Upper lobe of left lung (tissue), 6 donors: ENCODE measurements around the gene TRPM5. TPM values are rescaled to one million over a fixed set of nuclear protein-coding genes. Genes with fewer than 3 reads are reported as not detected.
A peak's percentile ranks its signal among the peaks of the same experiment; 100 is the strongest.

Source experiments
- ATAC-seq, 2 donors: fragments of 200-7000 bp; cut with Tn5 transposase; one replicate each; pipeline ENCODE4 v1.9.1; 2022; ENCODE audit warnings: mild to moderate bottlenecking in 2 of 2, moderate library complexity in 2 of 2; ENCODE audit not compliant: low FRiP score in 2 of 2
- DNase-seq, 2 donors: peaks; one replicate each; pipeline ENCODE4 v3.0.0-alpha.2; 2019 to 2020
- H3K27ac ChIP-seq, 4 donors: fragments of 200-600 bp; sonication (generic); one replicate each; pipeline ENCODE4 v1.5.1; 2016 to 2019
- H3K27me3 ChIP-seq, 4 donors: fragments of 200-600 bp; sonication (generic); one replicate each; pipeline ENCODE4 v1.5.1; 2017 to 2019
- H3K36me3 ChIP-seq, 4 donors: fragments of 200-600 bp; sonication (generic); one replicate each; pipeline ENCODE4 v1.5.1; 2016 to 2019
- H3K4me1 ChIP-seq, 4 donors: fragments of 200-600 bp; sonication (generic); one replicate each; pipeline ENCODE4 v1.5.1; 2018 to 2019
- H3K4me3 ChIP-seq, 4 donors: fragments of 200-600 bp; sonication (generic); one replicate each; pipeline ENCODE4 v1.5.1; 2017 to 2019; ENCODE audit warnings: mild to moderate bottlenecking in 2 of 4, moderate library complexity in 1 of 4
- H3K9me3 ChIP-seq, 4 donors: fragments of 200-600 bp; sonication (generic); one replicate each; pipeline ENCODE4 v1.5.1; 2018 to 2019
- CTCF ChIP-seq, 6 experiments: fragments of 450-650 bp in 4 of 6; fragments of 200-600 bp in 2 of 6; sonication (generic) in 2 of 6; IDR thresholded peaks; one replicate each; pipeline ENCODE4 v1.5.1; 2016 to 2019; ENCODE audit warnings: antibody characterized with exemption in 6 of 6
- EP300 ChIP-seq, 4 donors: sonication (generic); formaldehyde crosslinking; IDR thresholded peaks; one replicate each; pipeline ENCODE4 v1.5.1; 2017; ENCODE audit warnings: antibody characterized with exemption in 4 of 4, control low read depth in 2 of 4
- POLR2A ChIP-seq, 4 donors: fragments of 450-650 bp; IDR thresholded peaks; one replicate each; pipeline ENCODE4 v1.5.1; 2016 to 2017; ENCODE audit warnings: antibody characterized with exemption in 4 of 4, mild to moderate bottlenecking in 2 of 4
- POLR2AphosphoS5 ChIP-seq, 2 donors: sonication (generic); formaldehyde crosslinking; IDR thresholded peaks; one replicate each; pipeline ENCODE4 v1.5.1; 2017; ENCODE audit warnings: antibody characterized with exemption in 2 of 2
- WGBS, 2 donors: methylation state at CpG; one replicate each; pipeline ENCODE4 v1.1.5; 2017 to 2018; 5-methylcytosine and 5-hydroxymethylcytosine counted together
- total RNA-seq, 6 donors: library from RNA; depleted of rRNA in 4 of 6; stranded (reverse); fragments of >200 nt in 4 of 6; gene quantifications; one replicate each; pipeline versions ENCODE4 v1.1.0 to v1.2.1, GENCODE V29; 2016 to 2021
- donor health status: DM: no; HTN: no; CAD: no; lungs with moderate emphysema.
- donor health status: DM: no; HTN: yes; CAD: no; lungs with severe emphysema.

The TRPM5 gene
- total RNA-seq, 6 donors from 2014 or later, result not detected

GRCh38 chr11:2395211-2395730 lies 49.0 kb downstream of the TRPM5 start:
- ATAC-seq (no peak), DNase-seq (peak in 1 of 2 donors; percentile 83)
- H3K27me3 ChIP-seq, result no peaks in the 10 kb centered on the region
- no peaks in the 10 kb centered on the region for H3K9me3 ChIP-seq
- TF ChIP-seq CTCF (IDR thresholded peaks at IDR 0.05), result no peak
- no peak for TF ChIP-seq EP300 (IDR thresholded peaks at IDR 0.05)
- no peak for TF ChIP-seq POLR2A (IDR thresholded peaks at IDR 0.05)
- TF ChIP-seq POLR2AphosphoS5 (IDR thresholded peaks at IDR 0.05), result no peak
- peaks cover 11 to 85% (median 75%) of the 10 kb centered on the region in 4 donors for H3K36me3 ChIP-seq
- no peak overlapping the region for H3K27ac ChIP-seq
- H3K4me1 ChIP-seq, result peaks cover 20 to 39% (median 21%) of the 10 kb centered on the region in 4 donors
- H3K4me3 ChIP-seq, result no peak overlapping the region
- 87 to 88% methylated on average over 12 to 24 of the region's 26 CpGs for WGBS, 2 donors

GRCh38 chr11:2394818-2395105 lies 49.6 kb downstream of the TRPM5 start:
- no peaks in the 10 kb centered on the region for H3K27me3 ChIP-seq
- DNase-seq (peak in 1 of 2 donors; percentile 55), ATAC-seq (no peak)
- TF ChIP-seq CTCF (IDR thresholded peaks at IDR 0.05) (no peak), POLR2AphosphoS5 (IDR thresholded peaks at IDR 0.05) (no peak), EP300 (IDR thresholded peaks at IDR 0.05) (no peak), POLR2A (IDR thresholded peaks at IDR 0.05) (no peak)
- 85 to 87% methylated on average over 7 to 8 of the region's 8 CpGs for WGBS, 2 donors
- peaks cover 24 to 41% (median 26%) of the 10 kb centered on the region in 4 donors for H3K4me1 ChIP-seq
- H3K27ac ChIP-seq, result peak overlapping the region in 2 of 4 donors; percentile 13 to 21
- no peak overlapping the region for H3K4me3 ChIP-seq
- no peaks in the 10 kb centered on the region for H3K9me3 ChIP-seq
- peaks cover 11 to 87% (median 76%) of the 10 kb centered on the region in 4 donors for H3K36me3 ChIP-seq

Other genes starting within 250 kb of the TRPM5 start
- gene ASCL2, start 173.9 kb downstream of the TRPM5 start, total RNA-seq, result 1 to 10 TPM in 4 of 6 donors, not detected in 2; 1.4 to 3.4 (median 1.9) TPM
- 10 to 100 TPM in 2 of 6 donors, 1 to 10 TPM in 4; 2.3 to 20.3 (median 9.5) TPM for gene C11orf21, start 142.6 kb downstream of the TRPM5 start, total RNA-seq
- 10 to 100 TPM in 2 of 6 donors, 1 to 10 TPM in 4; 3.1 to 16.4 (median 6.8) TPM for gene TSPAN32, start 142.5 kb downstream of the TRPM5 start, total RNA-seq
- gene CD81, start 67.2 kb downstream of the TRPM5 start, total RNA-seq, result 1,000 to 10,000 TPM in 1 of 6 donors, 100 to 1,000 TPM in 5; 398 to 1,053 (median 787) TPM
- gene TSSC4, start 43.8 kb downstream of the TRPM5 start, total RNA-seq, result 10 to 100 TPM; 28.9 to 69.4 (median 50.3) TPM
- gene KCNQ1, start 494 bp upstream of the TRPM5 start, total RNA-seq, result 10 to 100 TPM; 18.0 to 45.4 (median 32.7) TPM